Measurements from ENCODE around the gene IDH3A. TPM values are rescaled to one million over a fixed set of nuclear protein-coding genes. Genes with fewer than 3 reads are reported as not detected.

IDH3A gene
- total and polyA plus RNA-seq, 9 of the 15 experiments (the other 6 are each of a cell fraction or from before 2014, with no cell fraction given): 37.4 to 249 (median 107) TPM

DNA sequence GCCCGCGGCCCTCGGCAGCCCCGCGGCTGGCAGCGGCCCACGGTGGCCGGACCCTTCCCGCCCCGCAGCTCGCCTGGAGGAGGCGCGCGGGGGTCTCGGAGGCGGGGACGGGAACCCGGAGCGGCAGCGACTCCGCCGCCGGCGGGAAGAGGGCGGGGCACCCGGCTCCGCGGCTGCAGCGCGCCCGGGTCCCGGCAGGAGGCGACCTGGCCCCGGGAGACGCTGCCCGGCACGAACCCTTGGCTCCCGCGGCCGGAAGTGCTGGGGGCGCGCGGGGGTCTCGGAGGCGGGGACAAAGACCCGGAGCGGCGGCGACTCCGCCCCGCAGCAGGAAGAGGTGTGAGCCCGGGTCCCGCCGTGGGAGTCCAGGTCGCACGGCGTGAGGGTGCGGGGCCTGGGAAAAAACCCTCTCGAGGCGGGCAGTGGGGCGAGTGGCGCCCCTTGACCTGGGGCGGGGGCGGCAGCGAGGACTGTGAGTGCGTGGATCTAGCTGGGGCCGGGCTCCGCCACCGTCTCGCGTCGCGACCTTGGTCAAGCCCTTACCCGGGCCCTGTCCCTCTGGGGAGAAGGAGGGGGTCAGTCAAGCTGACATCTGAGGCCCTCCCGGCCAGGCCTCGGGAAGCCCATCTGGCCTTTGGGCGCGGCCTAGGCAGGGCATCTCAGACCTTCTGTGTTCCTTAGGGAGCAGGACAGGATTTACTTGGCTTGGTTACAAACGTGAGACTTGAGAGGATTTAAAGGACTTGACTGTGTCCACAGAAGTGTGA is 17.7 kb upstream of the IDH3A start, which contains the start of gene CIB2 (continued):
- TF ChIP-seq, protein P1, sequence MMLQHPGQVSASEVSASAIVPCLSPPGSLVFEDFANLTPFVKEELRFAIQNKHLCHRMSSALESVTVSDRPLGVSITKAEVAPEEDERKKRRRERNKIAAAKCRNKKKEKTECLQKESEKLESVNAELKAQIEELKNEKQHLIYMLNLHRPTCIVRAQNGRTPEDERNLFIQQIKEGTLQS (IDR thresholded peaks at IDR 0.05): no peak
- TF ChIP-seq, protein P1 (CRISPR knock-in tag; conservative IDR thresholded peaks at IDR 0.05): no peak
- TF ChIP-seq MYC (IDR thresholded peaks at IDR 0.05; ENCODE audit: low read depth, low read length): 0 out of 2 replicates have a peak, but pooled peaks have one; percentile 37
- TF ChIP-seq MYC (CRISPR knock-in tag; IDR thresholded peaks at IDR 0.05; ENCODE audit: borderline replicate concordance, low read depth): no peak
- TF ChIP-seq TAF1 (IDR thresholded peaks at IDR 0.05; ENCODE audit: control insufficient read depth, extremely low read depth, insufficient read depth, low read length, severe bottlenecking): no peak
- no peak for TF ChIP-seq NR2F6 (CRISPR knock-in tag; IDR thresholded peaks at IDR 0.05)
- TF ChIP-seq, protein P2, sequence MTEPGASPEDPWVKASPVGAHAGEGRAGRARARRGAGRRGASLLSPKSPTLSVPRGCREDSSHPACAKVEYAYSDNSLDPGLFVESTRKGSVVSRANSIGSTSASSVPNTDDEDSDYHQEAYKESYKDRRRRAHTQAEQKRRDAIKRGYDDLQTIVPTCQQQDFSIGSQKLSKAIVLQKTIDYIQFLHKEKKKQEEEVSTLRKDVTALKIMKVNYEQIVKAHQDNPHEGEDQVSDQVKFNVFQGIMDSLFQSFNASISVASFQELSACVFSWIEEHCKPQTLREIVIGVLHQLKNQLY (CRISPR knock-in tag; conservative IDR thresholded peaks at IDR 0.05): no peak
- TF ChIP-seq, protein P3, sequence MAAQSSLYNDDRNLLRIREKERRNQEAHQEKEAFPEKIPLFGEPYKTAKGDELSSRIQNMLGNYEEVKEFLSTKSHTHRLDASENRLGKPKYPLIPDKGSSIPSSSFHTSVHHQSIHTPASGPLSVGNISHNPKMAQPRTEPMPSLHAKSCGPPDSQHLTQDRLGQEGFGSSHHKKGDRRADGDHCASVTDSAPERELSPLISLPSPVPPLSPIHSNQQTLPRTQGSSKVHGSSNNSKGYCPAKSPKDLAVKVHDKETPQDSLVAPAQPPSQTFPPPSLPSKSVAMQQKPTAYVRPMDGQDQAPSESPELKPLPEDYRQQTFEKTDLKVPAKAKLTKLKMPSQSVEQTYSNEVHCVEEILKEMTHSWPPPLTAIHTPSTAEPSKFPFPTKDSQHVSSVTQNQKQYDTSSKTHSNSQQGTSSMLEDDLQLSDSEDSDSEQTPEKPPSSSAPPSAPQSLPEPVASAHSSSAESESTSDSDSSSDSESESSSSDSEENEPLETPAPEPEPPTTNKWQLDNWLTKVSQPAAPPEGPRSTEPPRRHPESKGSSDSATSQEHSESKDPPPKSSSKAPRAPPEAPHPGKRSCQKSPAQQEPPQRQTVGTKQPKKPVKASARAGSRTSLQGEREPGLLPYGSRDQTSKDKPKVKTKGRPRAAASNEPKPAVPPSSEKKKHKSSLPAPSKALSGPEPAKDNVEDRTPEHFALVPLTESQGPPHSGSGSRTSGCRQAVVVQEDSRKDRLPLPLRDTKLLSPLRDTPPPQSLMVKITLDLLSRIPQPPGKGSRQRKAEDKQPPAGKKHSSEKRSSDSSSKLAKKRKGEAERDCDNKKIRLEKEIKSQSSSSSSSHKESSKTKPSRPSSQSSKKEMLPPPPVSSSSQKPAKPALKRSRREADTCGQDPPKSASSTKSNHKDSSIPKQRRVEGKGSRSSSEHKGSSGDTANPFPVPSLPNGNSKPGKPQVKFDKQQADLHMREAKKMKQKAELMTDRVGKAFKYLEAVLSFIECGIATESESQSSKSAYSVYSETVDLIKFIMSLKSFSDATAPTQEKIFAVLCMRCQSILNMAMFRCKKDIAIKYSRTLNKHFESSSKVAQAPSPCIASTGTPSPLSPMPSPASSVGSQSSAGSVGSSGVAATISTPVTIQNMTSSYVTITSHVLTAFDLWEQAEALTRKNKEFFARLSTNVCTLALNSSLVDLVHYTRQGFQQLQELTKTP (IDR thresholded peaks at IDR 0.05; ENCODE audit: low read depth in 1 of 2, partially characterized antibody in 2 of 2): no peak
- TF ChIP-seq ELF1 (tag; IDR thresholded peaks at IDR 0.05): peak; percentile 87
- no peak for TF ChIP-seq ZNF197 (CRISPR knock-in tag; IDR thresholded peaks at IDR 0.05; ENCODE audit: low read depth)
- TF ChIP-seq ETV6 (IDR thresholded peaks at IDR 0.05; ENCODE audit: borderline replicate concordance in 1 of 2, low read depth in 2 of 2, low read length in 1 of 2): no peak
- TF ChIP-seq ETV6 (CRISPR knock-in tag; IDR thresholded peaks at IDR 0.05; ENCODE audit: borderline replicate concordance): no peak
- no peak for TF ChIP-seq SAFB2 (IDR thresholded peaks at IDR 0.05; ENCODE audit: borderline replicate concordance, low read depth, low read length, severe bottlenecking)
- no peak for TF ChIP-seq ZNF224 (CRISPR knock-in tag; IDR thresholded peaks at IDR 0.05)
- TF ChIP-seq, protein P4, sequence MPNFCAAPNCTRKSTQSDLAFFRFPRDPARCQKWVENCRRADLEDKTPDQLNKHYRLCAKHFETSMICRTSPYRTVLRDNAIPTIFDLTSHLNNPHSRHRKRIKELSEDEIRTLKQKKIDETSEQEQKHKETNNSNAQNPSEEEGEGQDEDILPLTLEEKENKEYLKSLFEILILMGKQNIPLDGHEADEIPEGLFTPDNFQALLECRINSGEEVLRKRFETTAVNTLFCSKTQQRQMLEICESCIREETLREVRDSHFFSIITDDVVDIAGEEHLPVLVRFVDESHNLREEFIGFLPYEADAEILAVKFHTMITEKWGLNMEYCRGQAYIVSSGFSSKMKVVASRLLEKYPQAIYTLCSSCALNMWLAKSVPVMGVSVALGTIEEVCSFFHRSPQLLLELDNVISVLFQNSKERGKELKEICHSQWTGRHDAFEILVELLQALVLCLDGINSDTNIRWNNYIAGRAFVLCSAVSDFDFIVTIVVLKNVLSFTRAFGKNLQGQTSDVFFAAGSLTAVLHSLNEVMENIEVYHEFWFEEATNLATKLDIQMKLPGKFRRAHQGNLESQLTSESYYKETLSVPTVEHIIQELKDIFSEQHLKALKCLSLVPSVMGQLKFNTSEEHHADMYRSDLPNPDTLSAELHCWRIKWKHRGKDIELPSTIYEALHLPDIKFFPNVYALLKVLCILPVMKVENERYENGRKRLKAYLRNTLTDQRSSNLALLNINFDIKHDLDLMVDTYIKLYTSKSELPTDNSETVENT (CRISPR knock-in tag; IDR thresholded peaks at IDR 0.05): no peak
- no peak for TF ChIP-seq TEAD2 (tag; IDR thresholded peaks at IDR 0.05)
- TF ChIP-seq ZNF696 (CRISPR knock-in tag; conservative IDR thresholded peaks at IDR 0.05): no peak
- no peak for TF ChIP-seq NCOR1 (IDR thresholded peaks at IDR 0.05)
- no peak for TF ChIP-seq CREBBP (IDR thresholded peaks at IDR 0.05; ENCODE audit: low read depth, low read length)
- TF ChIP-seq BCOR (IDR thresholded peaks at IDR 0.05): peak; percentile 24; the same call in 1 of the 2 replicates
